ENCODE measurements around the gene QSOX2.

Gene QSOX2

GRCh38 chr9:136245219-136246150 is at the start of gene QSOX2:
Gene QSOX2 (minus strand): TSS chr9:136245812. CDS start chr9:136245803, 9 bp downstream.
- Mint-ChIP-seq H3K9me3 (no peaks in the 10 kb centered on the region), H3K4me3 (peak within 1 kb of the TSS; percentile 97), H3K4me1 (peaks cover 33% of the 10 kb centered on the region), H3K27me3 (no peaks in the 10 kb centered on the region), H3K36me3 (peaks cover 10% of the 10 kb centered on the region), H3K27ac (peak within 1 kb of the TSS; percentile 90)
- ATAC-seq (ENCODE audit: low read depth): peak; percentile 73
- DNase-seq (ENCODE audit: low spot score in 2 of 2): peak; percentile 75 to 80

GRCh38 chr9:136295055-136295454 is 49.4 kb upstream of the QSOX2 start:
- Mint-ChIP-seq H3K9me3 (no peaks in the 10 kb centered on the region), H3K4me3 (no peak overlapping the region), H3K4me1 (no peaks in the 10 kb centered on the region), H3K36me3 (no peaks in the 10 kb centered on the region), H3K27me3 (peaks cover 6% of the 10 kb centered on the region), H3K27ac (no peak overlapping the region)
- DNase-seq (ENCODE audit: low spot score in 2 of 2): no peak
- no peak for ATAC-seq (ENCODE audit: low read depth)

GRCh38 chr9:136294437-136294836 is 48.8 kb upstream of the QSOX2 start:
- Mint-ChIP-seq H3K4me1 (no peaks in the 10 kb centered on the region), H3K4me3 (no peak overlapping the region), H3K27ac (no peak overlapping the region), H3K27me3 (peaks cover 6% of the 10 kb centered on the region), H3K9me3 (no peaks in the 10 kb centered on the region), H3K36me3 (no peaks in the 10 kb centered on the region)
- DNase-seq (ENCODE audit: low spot score in 2 of 2): no peak
- ATAC-seq (ENCODE audit: low read depth): no peak

DNA sequence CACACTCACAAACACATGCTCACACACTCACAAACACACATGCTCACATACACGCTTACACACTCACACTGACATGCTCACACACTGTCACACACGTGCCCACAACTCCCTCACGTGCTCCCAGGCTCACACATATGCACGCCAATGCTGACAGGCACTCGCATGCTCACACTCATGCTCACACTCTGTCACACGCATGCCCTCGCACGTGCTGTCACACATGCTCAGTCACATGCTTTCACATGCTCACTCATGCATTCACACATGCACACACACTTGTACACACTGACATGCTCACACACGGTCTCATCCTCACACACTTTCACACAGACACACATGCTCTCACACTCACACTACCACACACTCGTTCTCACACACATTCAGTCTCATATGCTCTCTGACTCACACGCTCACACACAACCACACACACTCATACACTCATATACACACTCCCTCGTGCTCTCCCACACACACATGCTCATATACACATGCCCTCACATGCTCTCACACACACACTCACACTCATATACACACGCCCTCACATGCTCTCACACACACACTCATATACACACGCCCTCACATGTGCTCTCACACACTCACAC is 48.0 kb upstream of the QSOX2 start:
- peaks cover 3% of the 10 kb centered on the region for H3K27me3 Mint-ChIP-seq
- no peak overlapping the region for H3K27ac Mint-ChIP-seq
- DNase-seq (ENCODE audit: low spot score in 2 of 2): no peak
- no peak overlapping the region for H3K4me3 Mint-ChIP-seq
- no peaks in the 10 kb centered on the region for H3K4me1 Mint-ChIP-seq
- no peaks in the 10 kb centered on the region for H3K36me3 Mint-ChIP-seq
- no peaks in the 10 kb centered on the region for H3K9me3 Mint-ChIP-seq
- ATAC-seq (ENCODE audit: low read depth): no peak

- H3K4me3 Mint-ChIP-seq: no peak overlapping the region
- H3K27ac Mint-ChIP-seq: no peak overlapping the region
- H3K27me3 Mint-ChIP-seq: no peaks in the 10 kb centered on the region
- ATAC-seq (ENCODE audit: low read depth) (no peak), DNase-seq (ENCODE audit: low spot score in 2 of 2) (no peak)
- H3K9me3 Mint-ChIP-seq: no peaks in the 10 kb centered on the region
- no peaks in the 10 kb centered on the region for H3K36me3 Mint-ChIP-seq
- no peaks in the 10 kb centered on the region for H3K4me1 Mint-ChIP-seq
Observed at GRCh38 chr9:136292591-136293448, 47.2 kb upstream of the QSOX2 start.

GRCh38 chr9:136292026-136292538 is 46.5 kb upstream of the QSOX2 start:
- Mint-ChIP-seq H3K27ac (no peak overlapping the region), H3K4me1 (no peaks in the 10 kb centered on the region), H3K36me3 (no peaks in the 10 kb centered on the region), H3K4me3 (no peak overlapping the region), H3K9me3 (no peaks in the 10 kb centered on the region), H3K27me3 (peaks cover 4% of the 10 kb centered on the region)
- DNase-seq (ENCODE audit: low spot score in 2 of 2): no peak
- no peak for ATAC-seq (ENCODE audit: low read depth)

DNA sequence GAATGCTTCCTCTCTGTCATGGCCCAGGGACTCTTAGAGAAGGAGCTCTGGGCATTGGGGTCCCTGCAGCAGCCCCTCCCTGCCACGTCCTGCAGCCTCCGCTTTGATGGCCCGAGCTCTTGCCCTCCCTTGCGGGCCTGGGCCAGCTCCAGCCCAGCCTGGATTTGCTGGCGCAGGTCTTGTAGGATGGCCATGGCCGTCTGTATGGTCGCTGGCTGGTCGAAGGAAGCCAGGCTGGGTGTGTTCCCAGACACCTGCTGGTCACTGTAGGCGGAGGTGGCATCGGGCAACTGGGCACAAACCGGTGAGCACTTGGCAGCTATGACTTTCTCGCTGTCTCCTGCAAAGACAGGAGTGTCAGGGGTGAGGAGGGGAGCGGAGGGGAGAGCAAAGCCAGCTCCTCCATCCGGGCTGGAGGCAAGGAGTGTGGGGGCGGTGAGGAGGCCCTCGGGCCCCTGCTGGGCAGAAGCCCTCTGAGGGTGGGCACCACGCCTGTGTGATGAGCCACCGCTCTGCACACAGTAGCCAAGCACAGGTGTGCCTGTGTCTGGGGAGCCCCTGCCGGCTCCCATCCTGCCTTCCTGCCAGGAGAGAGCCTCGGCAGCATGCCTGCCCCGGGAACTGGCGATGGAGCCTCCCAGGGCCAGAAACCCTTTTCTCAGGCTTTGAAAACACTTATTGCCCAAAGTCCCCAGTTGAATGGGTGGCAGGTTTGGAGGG is 45.9 kb upstream of the QSOX2 start:
- H3K4me1 Mint-ChIP-seq: no peaks in the 10 kb centered on the region
- no peak overlapping the region for H3K27ac Mint-ChIP-seq
- ATAC-seq (ENCODE audit: low read depth): no peak
- H3K27me3 Mint-ChIP-seq: peaks cover 7% of the 10 kb centered on the region
- DNase-seq (ENCODE audit: low spot score in 2 of 2): no peak
- H3K4me3 Mint-ChIP-seq: no peak overlapping the region
- H3K9me3 Mint-ChIP-seq: no peaks in the 10 kb centered on the region
- no peaks in the 10 kb centered on the region for H3K36me3 Mint-ChIP-seq

DNA sequence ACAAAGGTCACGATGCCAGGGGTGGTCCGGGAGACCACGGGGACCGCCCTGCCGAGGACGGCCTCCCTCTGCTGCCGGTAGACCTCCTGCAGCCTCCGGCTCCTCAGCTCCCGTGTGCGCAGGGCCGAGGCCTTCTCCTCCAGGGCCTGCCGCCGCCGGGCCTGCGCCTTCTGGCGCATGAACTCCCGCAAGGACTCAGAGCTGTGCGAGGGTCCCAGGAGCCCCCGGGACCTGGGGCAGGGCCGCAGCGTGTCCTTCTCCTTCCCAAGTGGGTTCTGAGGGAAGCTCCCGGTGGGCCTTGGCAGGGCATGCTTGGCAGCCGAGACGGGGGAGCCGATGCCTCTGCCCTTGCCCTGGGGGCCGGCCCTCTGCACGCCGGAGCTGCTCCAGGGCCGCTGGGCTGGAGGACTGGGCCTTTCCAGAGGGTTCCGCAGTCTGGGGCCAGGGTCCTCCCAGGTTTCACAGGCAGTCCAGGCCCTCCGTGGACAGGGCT is 44.9 kb upstream of the QSOX2 start:
- H3K4me3 Mint-ChIP-seq: no peak overlapping the region
- H3K36me3 Mint-ChIP-seq: no peaks in the 10 kb centered on the region
- no peaks in the 10 kb centered on the region for H3K9me3 Mint-ChIP-seq
- ATAC-seq (ENCODE audit: low read depth) (no peak), DNase-seq (ENCODE audit: low spot score in 2 of 2) (no peak)
- H3K27ac Mint-ChIP-seq: no peak overlapping the region
- no peaks in the 10 kb centered on the region for H3K4me1 Mint-ChIP-seq
- peaks cover 7% of the 10 kb centered on the region for H3K27me3 Mint-ChIP-seq

DNA sequence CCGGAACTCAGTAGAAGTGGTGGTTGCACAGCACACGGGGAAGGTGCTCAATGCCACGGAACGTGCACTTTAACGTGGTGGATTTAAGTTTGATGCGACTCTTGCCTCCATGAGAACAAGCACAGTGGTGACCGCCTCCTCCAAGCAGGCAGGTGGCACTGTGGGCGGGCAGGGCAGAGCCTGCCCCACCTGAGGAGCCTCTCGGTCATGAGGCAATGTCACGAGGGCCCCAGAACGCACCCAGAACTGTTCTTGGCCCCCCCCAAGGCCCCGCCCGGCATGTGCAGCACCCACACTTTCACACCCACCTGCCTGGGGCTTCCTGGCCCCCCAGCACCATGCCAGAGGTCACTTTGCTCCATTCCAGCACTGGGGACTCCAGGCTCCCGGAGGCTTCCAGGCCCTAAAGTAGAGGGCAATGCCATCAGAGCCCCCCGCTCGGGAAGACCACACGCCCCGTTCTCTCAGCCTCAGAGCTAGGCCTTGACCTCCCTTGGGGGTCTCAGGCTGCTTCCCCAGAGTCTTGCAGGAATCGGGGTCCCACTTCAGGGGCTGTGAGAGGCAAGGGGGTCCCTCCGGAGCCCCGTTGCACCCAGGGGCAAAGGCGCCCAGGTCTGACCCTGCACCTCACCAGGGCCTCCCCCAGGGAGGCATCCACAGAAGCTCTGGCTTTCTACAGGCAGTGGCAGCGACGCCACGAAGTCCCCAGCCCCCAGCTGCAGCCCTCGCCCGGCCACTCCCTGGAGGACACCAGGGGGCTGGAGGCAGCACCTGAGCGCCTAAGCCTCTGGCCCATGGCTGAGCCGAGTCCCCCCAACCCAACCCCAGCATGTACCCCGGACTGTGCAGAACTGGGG is 44.3 kb upstream of the QSOX2 start:
- Mint-ChIP-seq H3K27ac (no peak overlapping the region), H3K9me3 (no peaks in the 10 kb centered on the region)
- peak; percentile 39 for ATAC-seq (ENCODE audit: low read depth)

GRCh38 chr9:136287960-136288753 is 42.5 kb upstream of the QSOX2 start:
- no peaks in the 10 kb centered on the region for H3K36me3 Mint-ChIP-seq
- no peak for DNase-seq (ENCODE audit: low spot score in 2 of 2)
- no peak for ATAC-seq (ENCODE audit: low read depth)
- peaks cover 10% of the 10 kb centered on the region for H3K27me3 Mint-ChIP-seq
- H3K4me1 Mint-ChIP-seq: peaks cover 5% of the 10 kb centered on the region
- no peak overlapping the region for H3K27ac Mint-ChIP-seq
- H3K9me3 Mint-ChIP-seq: no peaks in the 10 kb centered on the region
- H3K4me3 Mint-ChIP-seq: no peak overlapping the region

More for the DNA sequence above, 44.3 kb upstream of the QSOX2 start:
- no peaks in the 10 kb centered on the region for H3K36me3 Mint-ChIP-seq
- H3K4me3 Mint-ChIP-seq: no peak overlapping the region
- no peak for DNase-seq (ENCODE audit: low spot score in 2 of 2)
- no peaks in the 10 kb centered on the region for H3K4me1 Mint-ChIP-seq
- H3K27me3 Mint-ChIP-seq: peaks cover 7% of the 10 kb centered on the region

DNA sequence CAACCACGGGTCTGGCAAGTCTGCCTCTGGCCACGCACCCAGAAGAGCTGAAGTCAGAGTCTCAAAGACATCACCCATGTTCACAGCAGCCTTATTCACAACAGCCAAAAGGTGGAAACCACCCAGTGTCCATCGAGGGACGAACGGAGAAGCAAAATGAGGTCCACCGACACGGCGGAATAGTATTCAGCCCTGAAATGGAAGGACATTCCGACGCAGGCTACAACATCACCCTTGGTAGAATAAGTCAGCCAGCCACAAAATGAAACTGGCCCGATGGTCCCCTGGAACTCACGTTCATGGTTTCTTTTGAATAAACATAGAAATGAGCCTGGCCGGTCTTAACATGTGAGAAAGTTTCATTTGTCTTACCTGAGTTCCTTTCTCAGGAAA is 41.4 kb upstream of the QSOX2 start:
- Mint-ChIP-seq H3K27me3 (peaks cover 10% of the 10 kb centered on the region), H3K4me3 (no peak overlapping the region), H3K9me3 (no peaks in the 10 kb centered on the region), H3K4me1 (peaks cover 11% of the 10 kb centered on the region), H3K27ac (no peak overlapping the region), H3K36me3 (no peaks in the 10 kb centered on the region)
- DNase-seq (ENCODE audit: low spot score in 2 of 2): no peak
- ATAC-seq (ENCODE audit: low read depth): no peak

DNA sequence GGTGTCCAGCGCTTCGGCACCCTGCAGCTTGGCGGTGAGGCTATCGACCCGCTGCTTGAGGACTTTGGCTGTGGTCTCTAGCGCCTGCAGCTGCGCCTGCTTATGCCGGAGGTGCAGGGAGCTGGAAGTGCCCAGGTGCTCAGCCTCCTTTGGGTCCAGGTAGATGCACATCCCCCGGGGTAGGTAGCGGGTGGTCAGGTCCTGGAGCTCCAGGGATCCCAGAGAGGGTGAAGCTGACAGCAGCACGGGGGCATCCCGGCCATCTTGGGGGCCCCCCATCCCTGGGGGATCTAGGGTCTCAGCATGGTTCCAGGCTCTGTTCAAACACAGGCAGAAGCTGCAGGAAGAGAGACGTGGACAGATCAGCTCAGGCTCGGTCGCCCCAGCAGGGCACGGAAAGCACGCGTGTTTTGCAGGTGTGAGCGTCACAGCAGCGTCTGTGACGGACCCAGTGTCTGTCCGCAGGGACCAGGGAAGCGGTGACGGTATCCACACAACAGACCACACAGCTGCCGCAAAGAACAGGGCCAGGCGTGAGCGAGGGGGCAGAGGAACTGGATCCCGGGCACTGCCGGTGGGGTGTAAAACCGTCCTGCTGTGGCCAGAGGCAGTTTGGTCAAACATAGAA is 40.9 kb upstream of the QSOX2 start:
- no peak for ATAC-seq (ENCODE audit: low read depth)
- Mint-ChIP-seq H3K4me1 (peaks cover 11% of the 10 kb centered on the region), H3K27ac (no peak overlapping the region), H3K36me3 (no peaks in the 10 kb centered on the region), H3K4me3 (no peak overlapping the region), H3K9me3 (no peaks in the 10 kb centered on the region), H3K27me3 (peaks cover 10% of the 10 kb centered on the region)
- DNase-seq (ENCODE audit: low spot score in 2 of 2): no peak

Measured in memory B cell (primary cell).